Measurements from ENCODE around the gene LTBP3. TPM values are rescaled to one million over a fixed set of nuclear protein-coding genes. Genes with fewer than 3 reads are reported as not detected.
A peak's percentile ranks its signal among the peaks of the same experiment; 100 is the strongest.

The LTBP3 gene
- total and polyA plus RNA-seq, 2 of the 4 experiments (the other 2 are of a cell fraction): 6.6 to 145 TPM

GRCh38 chr11:65554842-65555430 lies 3.2 kb downstream of the LTBP3 start:
- TF ChIP-seq USF2 (IDR thresholded peaks at IDR 0.05; ENCODE audit: low read depth, low read length) (no peak), FOS (IDR thresholded peaks at IDR 0.05; ENCODE audit: low read depth, low read length) (no peak), NFE2L2 (IDR thresholded peaks at IDR 0.05; ENCODE audit: low read depth, low read length) (no peak), CEBPB (IDR thresholded peaks at IDR 0.05; ENCODE audit: low read depth, low read length) (no peak), BHLHE40 (IDR thresholded peaks at IDR 0.05; ENCODE audit: low read depth, low read length) (no peak), SMC3 (IDR thresholded peaks at IDR 0.05; ENCODE audit: low read depth, low read length) (no peak), POLR2A (IDR thresholded peaks at IDR 0.05; ENCODE audit: low read depth, low read length) (no peak), RCOR1 (IDR thresholded peaks at IDR 0.05; ENCODE audit: insufficient replicate concordance, low read length) (no peak), MXI1 (IDR thresholded peaks at IDR 0.05; ENCODE audit: borderline replicate concordance, low read depth, low read length) (no peak), RAD21 (IDR thresholded peaks at IDR 0.05; ENCODE audit: low read length) (no peak), MAZ (IDR thresholded peaks at IDR 0.05; ENCODE audit: borderline replicate concordance, low read depth, low read length) (no peak), RFX5 (IDR thresholded peaks at IDR 0.05; ENCODE audit: low read depth, low read length) (no peak), MAFK (IDR thresholded peaks at IDR 0.05; ENCODE audit: low read depth, low read length) (no peak), CHD1 (IDR thresholded peaks at IDR 0.05; ENCODE audit: low read depth, low read length) (no peak)
- TF ChIP-seq, protein P1, sequence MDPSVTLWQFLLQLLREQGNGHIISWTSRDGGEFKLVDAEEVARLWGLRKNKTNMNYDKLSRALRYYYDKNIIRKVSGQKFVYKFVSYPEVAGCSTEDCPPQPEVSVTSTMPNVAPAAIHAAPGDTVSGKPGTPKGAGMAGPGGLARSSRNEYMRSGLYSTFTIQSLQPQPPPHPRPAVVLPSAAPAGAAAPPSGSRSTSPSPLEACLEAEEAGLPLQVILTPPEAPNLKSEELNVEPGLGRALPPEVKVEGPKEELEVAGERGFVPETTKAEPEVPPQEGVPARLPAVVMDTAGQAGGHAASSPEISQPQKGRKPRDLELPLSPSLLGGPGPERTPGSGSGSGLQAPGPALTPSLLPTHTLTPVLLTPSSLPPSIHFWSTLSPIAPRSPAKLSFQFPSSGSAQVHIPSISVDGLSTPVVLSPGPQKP (IDR thresholded peaks at IDR 0.05; ENCODE audit: borderline replicate concordance, low read depth, low read length): no peak
- TF ChIP-seq, protein P2, sequence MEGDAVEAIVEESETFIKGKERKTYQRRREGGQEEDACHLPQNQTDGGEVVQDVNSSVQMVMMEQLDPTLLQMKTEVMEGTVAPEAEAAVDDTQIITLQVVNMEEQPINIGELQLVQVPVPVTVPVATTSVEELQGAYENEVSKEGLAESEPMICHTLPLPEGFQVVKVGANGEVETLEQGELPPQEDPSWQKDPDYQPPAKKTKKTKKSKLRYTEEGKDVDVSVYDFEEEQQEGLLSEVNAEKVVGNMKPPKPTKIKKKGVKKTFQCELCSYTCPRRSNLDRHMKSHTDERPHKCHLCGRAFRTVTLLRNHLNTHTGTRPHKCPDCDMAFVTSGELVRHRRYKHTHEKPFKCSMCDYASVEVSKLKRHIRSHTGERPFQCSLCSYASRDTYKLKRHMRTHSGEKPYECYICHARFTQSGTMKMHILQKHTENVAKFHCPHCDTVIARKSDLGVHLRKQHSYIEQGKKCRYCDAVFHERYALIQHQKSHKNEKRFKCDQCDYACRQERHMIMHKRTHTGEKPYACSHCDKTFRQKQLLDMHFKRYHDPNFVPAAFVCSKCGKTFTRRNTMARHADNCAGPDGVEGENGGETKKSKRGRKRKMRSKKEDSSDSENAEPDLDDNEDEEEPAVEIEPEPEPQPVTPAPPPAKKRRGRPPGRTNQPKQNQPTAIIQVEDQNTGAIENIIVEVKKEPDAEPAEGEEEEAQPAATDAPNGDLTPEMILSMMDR (conservative IDR thresholded peaks at IDR 0.05; ENCODE audit: low read depth, low read length): no peak
- H3K9ac ChIP-seq (ENCODE audit: low read depth, low read length): no peak overlapping the region
- peaks cover 11% of the 10 kb centered on the region for H3K9me1 ChIP-seq (ENCODE audit: insufficient read depth, low read length)
- ATAC-seq (ENCODE audit: low read depth) (no peak), DNase-seq (no peak)
- H3K23ac ChIP-seq (ENCODE audit: low read depth, low read length): 0 out of 2 replicates have a peak overlapping the region, but pooled peaks have one; percentile 10
- no peak overlapping the region; a peak in 1 of 4 replicates for H4K8ac ChIP-seq (ENCODE audit: low read depth in 2 of 2, low read length in 2 of 2)
- in situ Hi-C loops (cut with MboI; ENCODE audit: low sequenced_read_pairs): no loop called here
- peaks cover 29% of the 10 kb centered on the region for H3K4me1 ChIP-seq (ENCODE audit: control insufficient read depth, insufficient read depth, low read length)
- no peak overlapping the region for H3K27ac ChIP-seq (ENCODE audit: insufficient read depth, low read length)
- no peak overlapping the region for H2BK120ac ChIP-seq (ENCODE audit: low read depth, low read length)
- H3K9me3 ChIP-seq (ENCODE audit: control insufficient read depth, insufficient read depth, low read length): no peaks in the 10 kb centered on the region
- H2AFZ ChIP-seq (replicated peaks; ENCODE audit: low read length, poor library complexity): no peak overlapping the region
- H2BK20ac ChIP-seq (ENCODE audit: low read depth, low read length): no peak overlapping the region
- H2BK15ac ChIP-seq (ENCODE audit: low read depth, low read length): no peak overlapping the region
- dilution Hi-C loops (cut with HindIII; ENCODE audit: low sequenced_read_pairs, unreplicated experiment): no loop called here
- no peak overlapping the region for H3K4me3 ChIP-seq (ENCODE audit: insufficient read depth, low read depth, low read length)
- H4K5ac ChIP-seq (ENCODE audit: low read depth, low read length): no peak overlapping the region
- H3K14ac ChIP-seq (replicated peaks; ENCODE audit: low read depth, low read length): no peak overlapping the region
- CTCF ChIA-PET: interaction anchor here (0.6 kb wide), 1 partner anchor 14 kb away, joined by 3 read pairs; no protein-coding TSS in a partner anchor
- H2AK5ac ChIP-seq (ENCODE audit: low read depth, low read length): peak overlapping the region; percentile 83
- H2AK9ac ChIP-seq (replicated peaks; ENCODE audit: low read depth, low read length, poor library complexity): no peak overlapping the region
- no peak overlapping the region for H3K4ac ChIP-seq (ENCODE audit: low read depth, low read length)
- H3K27me3 ChIP-seq (ENCODE audit: control insufficient read depth, insufficient read depth, low read length): no peaks in the 10 kb centered on the region
- no peak overlapping the region for H3K4me2 ChIP-seq (ENCODE audit: low read depth, low read length)
- peaks cover 16 to 42% of the 10 kb centered on the region in 2 experiments for H3K79me1 ChIP-seq (ENCODE audit: low read depth in 1 of 2, low read length in 2 of 2)
- H3K56ac ChIP-seq (ENCODE audit: extremely low read depth, insufficient read depth, low read length): no peak overlapping the region
- WGBS, 2 experiments (ENCODE audit: extremely low coverage in 2 of 2, insufficient read length in 1 of 2): 94% methylated on average over 4 of the region's 4 CpGs; no CpG with 5 or more reads in 1 of the 2 experiments
- intact Hi-C loops (cut with micrococcal nuclease): no loop called here
- POLR2A ChIA-PET (ENCODE audit: unreplicated experiment): no interaction called here
- H4K20me1 ChIP-seq (ENCODE audit: insufficient read depth, low read length): peaks cover 15% of the 10 kb centered on the region
- peaks cover 19% of the 10 kb centered on the region; the same call in 1 of the 2 replicates for H3K36me3 ChIP-seq (ENCODE audit: control insufficient read depth, insufficient read depth, low read length)
- no peak overlapping the region for H3K18ac ChIP-seq (ENCODE audit: low read depth, low read length)
- H2BK5ac ChIP-seq (ENCODE audit: low read depth, low read length, poor library complexity, severe bottlenecking): no peak overlapping the region
- BruUV-seq (replicated peaks): no TSS peak
- H4K91ac ChIP-seq (ENCODE audit: insufficient read depth, low read depth, low read length): no peak overlapping the region; the same call in 1 of the 2 replicates

Measured in IMR-90 (cell line).